Body of pancreas (tissue), 4 donors: ENCODE measurements around the gene ST6GAL1.

ENCODE experiments used
- POLR2A ChIP-seq, 3 donors: fragments of 450-650 bp; IDR thresholded peaks; one replicate each; pipeline ENCODE4 v1.6.1; 2016; ENCODE audit warnings: antibody characterized with exemption in 3 of 3, mild to moderate bottlenecking in 2 of 3
- TF ChIP-seq, protein P1 (sequence below), 7 experiments: fragments of 450-650 bp in 4 of 7; fragments of 200-600 bp in 3 of 7; sonication (generic) in 3 of 7; IDR thresholded peaks; one replicate each; pipeline ENCODE4 v1.5.1; 2016 to 2019; ENCODE audit warnings: antibody characterized with exemption in 7 of 7

DNA sequence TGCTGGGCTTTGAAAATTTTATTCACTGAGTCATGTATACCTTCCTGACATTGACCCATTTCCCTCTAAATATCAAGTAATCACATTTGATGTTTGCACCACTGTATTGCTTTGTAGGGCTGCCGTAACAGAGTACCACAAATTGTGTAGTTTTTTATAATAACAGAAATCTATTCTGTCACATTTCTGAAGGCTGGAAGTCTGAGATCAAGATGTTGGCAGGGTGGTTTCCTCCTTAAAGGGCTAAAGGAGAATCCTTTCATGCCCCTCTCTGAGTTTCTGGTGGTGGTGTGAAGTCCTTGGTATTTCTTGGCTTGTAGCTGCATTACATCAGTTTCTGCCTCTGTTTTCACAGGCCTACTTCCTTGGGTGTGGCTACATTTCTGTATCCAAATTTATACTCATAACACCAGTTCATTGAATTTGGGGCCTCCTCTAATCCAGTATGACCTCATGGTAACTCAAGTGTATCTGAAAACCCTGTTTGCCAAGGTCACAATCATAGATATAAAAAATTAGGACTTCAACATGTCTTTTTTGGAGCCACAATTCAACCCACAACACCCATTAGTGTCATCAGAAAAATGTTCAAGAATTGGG lies 29.1 kb upstream of the ST6GAL1 start:
- TF ChIP-seq, protein P1, sequence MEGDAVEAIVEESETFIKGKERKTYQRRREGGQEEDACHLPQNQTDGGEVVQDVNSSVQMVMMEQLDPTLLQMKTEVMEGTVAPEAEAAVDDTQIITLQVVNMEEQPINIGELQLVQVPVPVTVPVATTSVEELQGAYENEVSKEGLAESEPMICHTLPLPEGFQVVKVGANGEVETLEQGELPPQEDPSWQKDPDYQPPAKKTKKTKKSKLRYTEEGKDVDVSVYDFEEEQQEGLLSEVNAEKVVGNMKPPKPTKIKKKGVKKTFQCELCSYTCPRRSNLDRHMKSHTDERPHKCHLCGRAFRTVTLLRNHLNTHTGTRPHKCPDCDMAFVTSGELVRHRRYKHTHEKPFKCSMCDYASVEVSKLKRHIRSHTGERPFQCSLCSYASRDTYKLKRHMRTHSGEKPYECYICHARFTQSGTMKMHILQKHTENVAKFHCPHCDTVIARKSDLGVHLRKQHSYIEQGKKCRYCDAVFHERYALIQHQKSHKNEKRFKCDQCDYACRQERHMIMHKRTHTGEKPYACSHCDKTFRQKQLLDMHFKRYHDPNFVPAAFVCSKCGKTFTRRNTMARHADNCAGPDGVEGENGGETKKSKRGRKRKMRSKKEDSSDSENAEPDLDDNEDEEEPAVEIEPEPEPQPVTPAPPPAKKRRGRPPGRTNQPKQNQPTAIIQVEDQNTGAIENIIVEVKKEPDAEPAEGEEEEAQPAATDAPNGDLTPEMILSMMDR (IDR thresholded peaks at IDR 0.05) = no peak
- no peak for TF ChIP-seq POLR2A (IDR thresholded peaks at IDR 0.05)
